ENCODE measurements around the gene RPS6KB2.

DNA sequence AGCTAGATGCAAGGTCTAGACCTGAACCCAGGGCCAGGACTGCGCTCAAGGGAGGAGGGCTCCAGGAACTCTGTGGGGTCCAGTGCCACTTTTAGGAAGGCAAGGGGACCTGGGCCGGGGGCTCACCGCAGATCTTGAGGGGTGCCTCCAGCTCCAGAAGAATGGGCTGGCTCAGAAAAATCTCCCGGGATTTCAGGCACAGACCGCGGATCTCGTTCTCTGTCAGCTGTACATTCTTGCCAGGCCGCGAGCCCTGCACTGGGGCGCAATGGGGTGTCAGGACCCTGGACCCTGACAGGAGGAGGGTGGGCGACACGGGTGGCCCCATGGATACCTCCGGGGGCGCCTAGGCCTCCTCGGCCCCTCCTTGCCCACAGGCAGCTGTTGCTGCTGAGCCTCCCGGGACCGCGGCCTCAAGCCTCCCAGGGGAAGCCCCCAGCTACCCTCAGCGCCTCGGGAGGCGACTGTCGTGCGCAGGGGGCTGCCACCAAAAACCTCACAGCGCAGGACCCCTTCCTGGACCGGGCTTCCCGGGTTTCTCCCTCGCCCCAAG lies 27.3 kb upstream of the RPS6KB2 start:
- TF ChIP-seq, protein P1, sequence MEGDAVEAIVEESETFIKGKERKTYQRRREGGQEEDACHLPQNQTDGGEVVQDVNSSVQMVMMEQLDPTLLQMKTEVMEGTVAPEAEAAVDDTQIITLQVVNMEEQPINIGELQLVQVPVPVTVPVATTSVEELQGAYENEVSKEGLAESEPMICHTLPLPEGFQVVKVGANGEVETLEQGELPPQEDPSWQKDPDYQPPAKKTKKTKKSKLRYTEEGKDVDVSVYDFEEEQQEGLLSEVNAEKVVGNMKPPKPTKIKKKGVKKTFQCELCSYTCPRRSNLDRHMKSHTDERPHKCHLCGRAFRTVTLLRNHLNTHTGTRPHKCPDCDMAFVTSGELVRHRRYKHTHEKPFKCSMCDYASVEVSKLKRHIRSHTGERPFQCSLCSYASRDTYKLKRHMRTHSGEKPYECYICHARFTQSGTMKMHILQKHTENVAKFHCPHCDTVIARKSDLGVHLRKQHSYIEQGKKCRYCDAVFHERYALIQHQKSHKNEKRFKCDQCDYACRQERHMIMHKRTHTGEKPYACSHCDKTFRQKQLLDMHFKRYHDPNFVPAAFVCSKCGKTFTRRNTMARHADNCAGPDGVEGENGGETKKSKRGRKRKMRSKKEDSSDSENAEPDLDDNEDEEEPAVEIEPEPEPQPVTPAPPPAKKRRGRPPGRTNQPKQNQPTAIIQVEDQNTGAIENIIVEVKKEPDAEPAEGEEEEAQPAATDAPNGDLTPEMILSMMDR (IDR thresholded peaks at IDR 0.05 in 8 of 11, conservative IDR thresholded peaks at IDR 0.05 in 3 of 11): peak in 1 of 11 experiments; percentile 28
- TF ChIP-seq POLR2AphosphoS5 (IDR thresholded peaks at IDR 0.05) (no peak), POLR2A (IDR thresholded peaks at IDR 0.05) (no peak)

Measured in spleen (tissue), 7 donors.